Thyroid gland (tissue), 4 donors: ENCODE results near the gene TIAM2.

Experiments
- CTCF ChIP-seq, 6 experiments: fragments of 200-600 bp in 3 of 6; fragments of 450-650 bp in 3 of 6; sonication (generic) in 3 of 6; IDR thresholded peaks; one replicate each; pipeline ENCODE4 v1.5.1; 2016 to 2019; ENCODE audit warnings: antibody characterized with exemption in 6 of 6, mild to moderate bottlenecking in 2 of 6, inconsistent platforms in 1 of 6, moderate library complexity in 1 of 6
- POLR2A ChIP-seq, 2 donors: fragments of 450-650 bp; IDR thresholded peaks; one replicate each; pipeline ENCODE4 v1.6.1; 2017; ENCODE audit warnings: antibody characterized with exemption in 2 of 2, mild to moderate bottlenecking in 2 of 2, moderate library complexity in 1 of 2

- TF ChIP-seq CTCF (IDR thresholded peaks at IDR 0.05) (no peak), POLR2A (IDR thresholded peaks at IDR 0.05) (no peak)
Measured at GRCh38 chr6:154951345-154952200, 43.5 kb upstream of the TIAM2 start.
